Calu3 (cell line): Measurements from ENCODE around the gene SYTL2. TPM values are rescaled to one million over a fixed set of nuclear protein-coding genes. Genes with fewer than 3 reads are reported as not detected.
"Not testable (repeated sequence)": the region's sequence is repeated elsewhere in the genome, so short reads cannot be mapped to it uniquely, and the experiment has no call there.

ENCODE experiments used
- BruUV-seq: library from RNA; stranded (reverse); fragments of 400-500 nt; replicated peaks from 2 replicates; lab custom pipeline; 2021; lab: Mats Ljungman, UMichigan
- CTCF ChIA-PET: fragments of 300-600 bp; sonication (Branson Sonifier 250); formaldehyde crosslinking; loops from one replicate; lab custom pipeline; 2022; ENCODE audit warnings: antibody characterized with exemption; lab: Charles Lee
- DNase-seq: peaks from one replicate; pipeline ENCODE4 v3.0.0; 2022
- H3K27ac Mint-ChIP-seq: one replicate; pipeline ENCODE4 v1.8.0; 2022; ENCODE audit warnings: mixed read lengths; ENCODE audit not compliant: unreplicated experiment
- H3K27me3 Mint-ChIP-seq: one replicate; pipeline ENCODE4 v1.8.0; 2022; ENCODE audit warnings: mixed read lengths; ENCODE audit not compliant: unreplicated experiment
- H3K36me3 Mint-ChIP-seq: one replicate; pipeline ENCODE4 v1.8.0; 2022; ENCODE audit warnings: mild to moderate bottlenecking, moderate library complexity, mixed read lengths; ENCODE audit not compliant: insufficient read depth, unreplicated experiment
- H3K4me1 Mint-ChIP-seq: one replicate; pipeline ENCODE4 v1.8.0; 2022; ENCODE audit warnings: mild to moderate bottlenecking, low read depth, mixed read lengths; ENCODE audit not compliant: unreplicated experiment
- H3K4me3 Mint-ChIP-seq: one replicate; pipeline ENCODE4 v1.8.0; 2022; ENCODE audit warnings: mild to moderate bottlenecking, low read depth, moderate library complexity, mixed read lengths; ENCODE audit not compliant: unreplicated experiment
- H3K9me3 Mint-ChIP-seq: one replicate; pipeline ENCODE4 v1.8.0; 2022; ENCODE audit warnings: low read depth, mixed read lengths; ENCODE audit not compliant: unreplicated experiment
- intact Hi-C: fragments of 100-400 bp; cut with micrococcal nuclease; formaldehyde crosslinking; loops from one replicate; pipeline ENCODE4 v1.10.0; 2022; ENCODE audit not compliant: unreplicated experiment
- total RNA-seq: library from RNA; stranded (reverse); gene quantifications from 2 replicates; pipeline ENCODE4 v1.2.3, GENCODE V29; 2022
- TF ChIP-seq, protein P1 (sequence below): fragments of 200-600 bp; IDR thresholded peaks from one replicate; pipeline ENCODE4 v1.8.0; 2022; ENCODE audit warnings: antibody characterized with exemption; ENCODE audit not compliant: unreplicated experiment

SYTL2 gene
- total RNA-seq, 1 experiment from 2014 or later: 10.6 TPM

- TF ChIP-seq, protein P1, sequence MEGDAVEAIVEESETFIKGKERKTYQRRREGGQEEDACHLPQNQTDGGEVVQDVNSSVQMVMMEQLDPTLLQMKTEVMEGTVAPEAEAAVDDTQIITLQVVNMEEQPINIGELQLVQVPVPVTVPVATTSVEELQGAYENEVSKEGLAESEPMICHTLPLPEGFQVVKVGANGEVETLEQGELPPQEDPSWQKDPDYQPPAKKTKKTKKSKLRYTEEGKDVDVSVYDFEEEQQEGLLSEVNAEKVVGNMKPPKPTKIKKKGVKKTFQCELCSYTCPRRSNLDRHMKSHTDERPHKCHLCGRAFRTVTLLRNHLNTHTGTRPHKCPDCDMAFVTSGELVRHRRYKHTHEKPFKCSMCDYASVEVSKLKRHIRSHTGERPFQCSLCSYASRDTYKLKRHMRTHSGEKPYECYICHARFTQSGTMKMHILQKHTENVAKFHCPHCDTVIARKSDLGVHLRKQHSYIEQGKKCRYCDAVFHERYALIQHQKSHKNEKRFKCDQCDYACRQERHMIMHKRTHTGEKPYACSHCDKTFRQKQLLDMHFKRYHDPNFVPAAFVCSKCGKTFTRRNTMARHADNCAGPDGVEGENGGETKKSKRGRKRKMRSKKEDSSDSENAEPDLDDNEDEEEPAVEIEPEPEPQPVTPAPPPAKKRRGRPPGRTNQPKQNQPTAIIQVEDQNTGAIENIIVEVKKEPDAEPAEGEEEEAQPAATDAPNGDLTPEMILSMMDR: no peak
- Mint-ChIP-seq H3K27ac (no peak overlapping the region), H3K27me3 (no peaks in the 10 kb centered on the region), H3K36me3 (no peaks in the 10 kb centered on the region), H3K9me3 (peaks cover 3% of the 10 kb centered on the region), H3K4me1 (peaks cover 33% of the 10 kb centered on the region), H3K4me3 (no peak overlapping the region)
- no TSS peak for BruUV-seq
- no peak for DNase-seq
- CTCF ChIA-PET: no interaction called here
- intact Hi-C loops: no loop called here
These were observed 26.3 kb downstream of the SYTL2 start for GRCh38 chr11:85784480-85785265.

GRCh38 chr11:85783758-85784157, 27.2 kb downstream of the SYTL2 start:
- H3K36me3 Mint-ChIP-seq: no peaks in the 10 kb centered on the region
- BruUV-seq: no TSS peak
- no peak overlapping the region for H3K4me3 Mint-ChIP-seq
- intact Hi-C loops: no loop called here
- peaks cover 33% of the 10 kb centered on the region for H3K4me1 Mint-ChIP-seq
- no peaks in the 10 kb centered on the region for H3K27me3 Mint-ChIP-seq
- no peak overlapping the region for H3K27ac Mint-ChIP-seq
- CTCF ChIA-PET: no interaction called here
- TF ChIP-seq, protein P1: no peak
- DNase-seq: no peak
- peaks cover 3% of the 10 kb centered on the region for H3K9me3 Mint-ChIP-seq

DNA sequence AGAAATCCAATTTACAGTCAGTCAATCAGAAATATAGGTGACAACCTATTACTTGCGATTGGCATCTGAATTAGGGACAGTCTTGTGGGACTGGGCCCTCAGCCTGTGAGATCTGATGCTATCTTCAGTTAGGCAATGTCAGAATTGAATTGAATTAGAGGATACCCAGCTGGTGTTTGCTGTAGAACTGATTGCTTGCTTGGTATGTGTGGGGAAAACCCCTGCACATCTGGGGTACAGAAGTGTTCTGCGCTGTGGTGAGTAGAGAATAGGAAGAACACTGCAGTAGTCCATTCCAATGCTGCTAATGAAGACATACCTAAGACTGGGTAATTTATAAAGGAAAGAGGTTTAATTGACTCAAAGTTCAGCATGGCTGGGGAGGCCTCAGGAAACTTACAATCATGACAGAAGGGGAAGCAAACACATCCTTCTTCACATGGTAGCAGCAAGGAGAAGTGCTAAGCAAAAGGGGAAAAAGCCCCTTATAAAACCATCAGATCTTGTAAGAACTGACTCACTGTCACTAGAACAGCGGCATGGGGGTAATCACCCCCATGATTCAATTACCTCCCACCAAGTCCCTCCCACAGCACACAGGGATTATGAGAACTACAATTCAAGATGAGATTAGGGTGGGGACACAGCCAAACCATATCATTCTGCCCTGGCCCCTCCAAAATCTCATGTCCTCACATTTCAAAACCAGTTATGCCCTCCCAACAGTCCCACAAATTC, 30.0 kb downstream of the SYTL2 start:
- peaks cover 35% of the 10 kb centered on the region for H3K4me1 Mint-ChIP-seq
- CTCF ChIA-PET, BruUV-seq: not testable (repeated sequence)

GRCh38 chr11:85779956-85780640, 30.8 kb downstream of the SYTL2 start:
- no peak for DNase-seq
- Mint-ChIP-seq H3K36me3 (no peaks in the 10 kb centered on the region), H3K4me3 (no peak overlapping the region), H3K27me3 (no peaks in the 10 kb centered on the region), H3K4me1 (peaks cover 35% of the 10 kb centered on the region), H3K27ac (no peak overlapping the region), H3K9me3 (peaks cover 3% of the 10 kb centered on the region)
- intact Hi-C loops: loop anchor here (5.0 kb wide), 1 partner anchor 38 kb away; no protein-coding TSS in a partner anchor
- CTCF ChIA-PET: no interaction called here
- TF ChIP-seq, protein P1: no peak
- no TSS peak for BruUV-seq

More for the DNA sequence above, 30.0 kb downstream of the SYTL2 start:
- intact Hi-C loops, H3K4me3 Mint-ChIP-seq, H3K9me3 Mint-ChIP-seq, H3K27me3 Mint-ChIP-seq, DNase-seq, H3K36me3 Mint-ChIP-seq, H3K27ac Mint-ChIP-seq: not testable (repeated sequence)

- not testable (repeated sequence) for H3K27ac Mint-ChIP-seq, BruUV-seq, DNase-seq
These were observed 33.4 kb downstream of the SYTL2 start for GRCh38 chr11:85777603-85777972.

More at GRCh38 chr11:85777603-85777972, 33.4 kb downstream of the SYTL2 start:
- CTCF ChIA-PET, H3K27me3 Mint-ChIP-seq, H3K9me3 Mint-ChIP-seq, H3K36me3 Mint-ChIP-seq: not testable (repeated sequence)
- peak overlapping the region; percentile 20 for H3K4me3 Mint-ChIP-seq
- intact Hi-C loops: loop anchor here (5.0 kb wide), 1 partner anchor 35 kb away; no protein-coding TSS in a partner anchor
- H3K4me1 Mint-ChIP-seq: peaks cover 47% of the 10 kb centered on the region
